ENCODE measurements around the gene GPR37L1.

GPR37L1 gene

GRCh38 chr1:202081992-202082391, 40.7 kb upstream of the GPR37L1 start:
- DNase-seq (ENCODE audit: low read depth), result no peak
- no peak overlapping the region for H3K4me3 ChIP-seq (ENCODE audit: control insufficient read depth, low read depth, low read length)
- TF ChIP-seq, protein P1, sequence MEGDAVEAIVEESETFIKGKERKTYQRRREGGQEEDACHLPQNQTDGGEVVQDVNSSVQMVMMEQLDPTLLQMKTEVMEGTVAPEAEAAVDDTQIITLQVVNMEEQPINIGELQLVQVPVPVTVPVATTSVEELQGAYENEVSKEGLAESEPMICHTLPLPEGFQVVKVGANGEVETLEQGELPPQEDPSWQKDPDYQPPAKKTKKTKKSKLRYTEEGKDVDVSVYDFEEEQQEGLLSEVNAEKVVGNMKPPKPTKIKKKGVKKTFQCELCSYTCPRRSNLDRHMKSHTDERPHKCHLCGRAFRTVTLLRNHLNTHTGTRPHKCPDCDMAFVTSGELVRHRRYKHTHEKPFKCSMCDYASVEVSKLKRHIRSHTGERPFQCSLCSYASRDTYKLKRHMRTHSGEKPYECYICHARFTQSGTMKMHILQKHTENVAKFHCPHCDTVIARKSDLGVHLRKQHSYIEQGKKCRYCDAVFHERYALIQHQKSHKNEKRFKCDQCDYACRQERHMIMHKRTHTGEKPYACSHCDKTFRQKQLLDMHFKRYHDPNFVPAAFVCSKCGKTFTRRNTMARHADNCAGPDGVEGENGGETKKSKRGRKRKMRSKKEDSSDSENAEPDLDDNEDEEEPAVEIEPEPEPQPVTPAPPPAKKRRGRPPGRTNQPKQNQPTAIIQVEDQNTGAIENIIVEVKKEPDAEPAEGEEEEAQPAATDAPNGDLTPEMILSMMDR (conservative IDR thresholded peaks at IDR 0.05; ENCODE audit: control insufficient read depth, insufficient read depth, low read depth, low read length), result no peak

GRCh38 chr1:202084791-202085681, 37.7 kb upstream of the GPR37L1 start:
- TF ChIP-seq, protein P1 (conservative IDR thresholded peaks at IDR 0.05; ENCODE audit: control insufficient read depth, insufficient read depth, low read depth, low read length), result no peak

DNA sequence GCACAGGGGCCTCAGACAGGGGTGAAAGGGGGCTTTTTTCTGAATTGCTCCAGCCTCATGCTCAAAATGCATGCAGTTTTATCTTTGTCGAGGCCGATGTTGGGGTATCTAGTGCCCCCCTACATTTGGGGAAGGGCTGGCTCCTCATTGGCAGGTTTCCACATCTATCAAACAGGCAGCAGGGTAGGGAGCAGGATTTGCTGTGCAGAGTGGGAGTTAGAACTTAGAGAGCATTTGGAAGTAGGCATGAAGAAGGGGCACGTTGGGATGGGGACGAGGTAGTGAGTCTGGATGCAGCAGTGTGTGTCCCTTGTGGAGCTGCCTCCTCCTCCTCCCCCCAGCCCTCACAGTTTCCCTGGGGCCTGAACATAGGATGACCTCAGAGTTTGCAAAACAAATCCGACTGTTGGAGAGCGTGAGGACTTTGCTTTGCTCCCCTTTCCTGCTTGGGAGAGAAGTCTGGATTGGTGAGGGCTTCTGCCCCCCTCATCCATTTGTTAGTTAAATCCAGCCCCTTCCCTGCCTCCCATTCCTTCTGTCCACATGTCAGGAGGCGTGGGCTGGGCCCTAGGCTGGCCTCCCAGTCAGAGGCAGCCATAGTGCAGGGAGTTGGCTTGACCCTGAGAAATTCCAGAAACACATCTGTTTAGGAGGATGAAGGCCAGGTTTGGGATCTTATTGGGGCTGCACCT, 36.9 kb upstream of the GPR37L1 start:
- DNase-seq (ENCODE audit: low read depth), result peak; percentile 37

More at GRCh38 chr1:202084791-202085681, 37.7 kb upstream of the GPR37L1 start:
- DNase-seq (ENCODE audit: low read depth), result no peak
- H3K4me3 ChIP-seq (ENCODE audit: control insufficient read depth, low read depth, low read length), result no peak overlapping the region

DNA sequence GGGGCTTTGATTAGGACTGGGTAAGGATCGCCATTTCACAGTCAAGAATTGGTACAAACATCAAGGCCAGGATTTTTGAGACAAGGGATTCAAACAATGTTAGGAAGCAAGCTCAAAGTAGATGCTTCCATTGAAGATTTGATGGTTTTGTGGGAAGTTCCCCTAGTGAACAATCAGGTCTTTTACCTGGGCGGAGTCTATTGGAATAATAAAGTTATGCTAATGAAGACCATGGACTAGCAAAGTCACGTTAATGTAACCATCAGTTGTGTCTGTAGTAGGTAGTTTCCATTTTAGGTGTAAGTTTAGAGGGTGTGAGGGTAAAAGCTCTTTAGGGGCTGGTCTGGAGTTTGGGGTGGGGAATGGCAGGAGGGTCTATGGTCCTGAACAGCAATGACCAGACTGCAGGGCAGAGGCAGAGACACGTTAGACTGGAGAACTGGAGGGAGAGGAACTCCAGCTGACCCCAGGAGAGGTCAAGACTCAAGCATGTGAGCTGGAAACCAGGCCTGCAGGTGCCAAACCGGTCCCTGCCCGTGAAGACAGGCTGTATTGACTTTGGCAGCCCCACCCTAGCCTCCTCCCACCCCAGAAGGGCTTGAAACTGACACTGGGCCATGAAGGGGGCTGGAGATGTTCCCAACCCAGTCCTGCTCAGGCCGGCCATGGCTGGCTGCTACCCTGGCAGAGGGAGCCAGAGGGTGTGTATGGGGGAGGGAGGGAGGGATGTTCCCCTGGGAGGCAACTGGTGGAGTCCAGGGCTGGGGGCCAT, 36.0 kb upstream of the GPR37L1 start:
- no peak overlapping the region for H3K4me3 ChIP-seq (ENCODE audit: control insufficient read depth, low read depth, low read length)
- TF ChIP-seq, protein P1 (conservative IDR thresholded peaks at IDR 0.05; ENCODE audit: control insufficient read depth, insufficient read depth, low read depth, low read length), result no peak
- DNase-seq (ENCODE audit: low read depth), result no peak

More for the DNA sequence above, 36.9 kb upstream of the GPR37L1 start:
- TF ChIP-seq, protein P1 (conservative IDR thresholded peaks at IDR 0.05; ENCODE audit: control insufficient read depth, insufficient read depth, low read depth, low read length), result no peak
- no peak overlapping the region for H3K4me3 ChIP-seq (ENCODE audit: control insufficient read depth, low read depth, low read length)

DNA sequence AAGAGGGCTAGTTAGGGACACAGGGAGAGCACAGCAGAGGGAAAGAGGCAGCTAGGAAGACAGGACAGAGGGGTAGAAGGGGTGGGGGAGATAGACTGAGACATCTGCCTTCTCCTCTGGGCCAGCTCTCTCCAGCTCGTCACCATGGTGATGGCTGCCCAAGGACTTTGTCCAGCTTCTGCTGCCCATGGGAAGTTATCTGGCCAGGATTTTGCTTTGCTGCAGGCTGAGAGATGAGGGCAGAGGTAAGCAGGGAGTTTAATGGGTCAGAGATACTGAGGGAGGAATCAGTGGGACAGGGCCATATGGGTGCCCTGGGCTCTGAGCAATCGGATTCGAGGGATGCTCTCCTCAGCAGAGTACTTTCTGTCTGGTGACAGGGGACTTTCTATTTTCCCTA, 34.5 kb upstream of the GPR37L1 start:
- TF ChIP-seq, protein P1 (conservative IDR thresholded peaks at IDR 0.05; ENCODE audit: control insufficient read depth, insufficient read depth, low read depth, low read length), result no peak
- H3K4me3 ChIP-seq (ENCODE audit: control insufficient read depth, low read depth, low read length), result no peak overlapping the region
- no peak for DNase-seq (ENCODE audit: low read depth)

DNA sequence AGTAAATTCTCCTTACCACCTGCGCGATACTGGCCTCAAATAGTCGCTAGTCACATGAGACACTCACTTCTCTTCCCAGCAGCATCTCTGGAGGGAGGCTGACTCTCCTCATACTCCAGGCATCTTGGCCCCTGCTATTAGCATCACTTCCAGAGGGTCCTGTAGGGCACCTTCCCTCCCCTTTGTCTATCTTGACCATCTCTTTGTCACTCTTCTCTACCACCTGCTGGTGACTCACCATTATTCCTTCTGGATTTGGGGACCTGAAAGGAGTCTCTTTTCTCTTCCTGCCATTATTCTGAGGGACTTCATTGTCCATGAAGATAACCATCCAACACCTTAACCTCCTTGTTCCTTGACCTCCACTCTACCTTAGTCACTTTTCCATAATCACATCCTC, 31.7 kb upstream of the GPR37L1 start:
- no peak overlapping the region for H3K4me3 ChIP-seq (ENCODE audit: control insufficient read depth, low read depth, low read length)
- no peak for DNase-seq (ENCODE audit: low read depth)
- TF ChIP-seq, protein P1 (conservative IDR thresholded peaks at IDR 0.05; ENCODE audit: control insufficient read depth, insufficient read depth, low read depth, low read length), result no peak
